NCI-H510A (cell line): ENCODE data around the gene MAGI2.

ENCODE experiments used
- DNase-seq: peaks from one replicate; lab custom pipeline; 2025; lab: John Stamatoyannopoulos, UW

Gene MAGI2

DNA sequence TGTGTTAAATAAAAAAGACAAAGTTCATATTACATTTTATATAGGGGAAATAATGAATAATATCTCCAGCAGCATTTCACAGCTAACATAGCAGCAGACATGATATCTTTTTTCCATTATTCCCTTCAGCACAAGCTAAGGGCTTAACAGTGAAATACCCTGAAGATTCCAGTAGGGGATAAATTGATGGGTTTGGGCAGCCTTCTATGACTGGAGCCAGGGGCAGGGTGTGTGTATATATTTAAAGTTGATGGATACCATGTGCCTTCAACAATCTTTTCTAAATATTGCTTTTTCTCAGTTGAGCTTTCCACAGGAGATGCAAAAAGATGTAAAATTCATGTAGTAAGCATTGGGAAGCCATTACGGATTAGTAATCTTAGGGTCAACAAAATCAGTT is 151.2 kb downstream of the MAGI2 start:
- DNase-seq = no peak

DNA sequence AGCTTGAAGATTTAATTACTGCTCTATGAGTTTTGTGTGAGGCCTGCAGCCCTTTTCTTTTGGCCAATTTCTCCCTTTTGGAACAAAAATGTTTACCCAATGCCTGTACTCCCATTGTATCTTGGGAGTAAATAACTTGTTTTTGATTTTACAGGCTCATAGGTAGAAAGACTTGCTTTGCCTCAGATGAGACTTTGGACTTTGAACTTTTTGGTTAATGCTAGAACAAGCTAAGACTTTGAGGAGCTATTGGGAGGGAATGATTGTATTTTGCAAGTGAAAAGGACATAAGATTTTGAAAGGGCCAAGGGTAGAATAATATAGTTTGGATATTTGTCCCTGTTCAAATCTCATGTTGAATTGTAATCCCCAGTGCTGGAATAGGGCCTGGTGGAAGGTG is 152.0 kb downstream of the MAGI2 start:
- DNase-seq = no peak

DNA sequence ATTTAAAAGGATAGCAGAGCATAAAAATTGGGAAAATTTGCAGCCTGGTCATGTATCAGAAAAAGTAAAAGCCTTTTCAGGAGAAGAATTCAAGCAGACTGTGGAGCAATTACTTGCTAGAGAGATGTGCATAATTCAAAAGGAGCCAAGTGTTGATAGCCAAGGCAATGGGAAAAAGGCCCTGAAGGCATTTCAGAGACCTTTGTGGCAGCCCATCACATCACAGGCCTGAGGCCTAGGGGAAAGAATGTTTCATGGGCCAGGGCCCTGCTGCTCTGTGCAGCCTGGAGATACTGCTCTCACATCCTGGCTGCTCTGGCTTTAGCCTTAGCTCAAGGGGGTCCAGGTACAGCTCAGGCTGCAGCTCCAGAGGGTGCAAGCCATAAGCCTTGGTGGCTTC is 152.9 kb downstream of the MAGI2 start:
- no peak for DNase-seq

DNA sequence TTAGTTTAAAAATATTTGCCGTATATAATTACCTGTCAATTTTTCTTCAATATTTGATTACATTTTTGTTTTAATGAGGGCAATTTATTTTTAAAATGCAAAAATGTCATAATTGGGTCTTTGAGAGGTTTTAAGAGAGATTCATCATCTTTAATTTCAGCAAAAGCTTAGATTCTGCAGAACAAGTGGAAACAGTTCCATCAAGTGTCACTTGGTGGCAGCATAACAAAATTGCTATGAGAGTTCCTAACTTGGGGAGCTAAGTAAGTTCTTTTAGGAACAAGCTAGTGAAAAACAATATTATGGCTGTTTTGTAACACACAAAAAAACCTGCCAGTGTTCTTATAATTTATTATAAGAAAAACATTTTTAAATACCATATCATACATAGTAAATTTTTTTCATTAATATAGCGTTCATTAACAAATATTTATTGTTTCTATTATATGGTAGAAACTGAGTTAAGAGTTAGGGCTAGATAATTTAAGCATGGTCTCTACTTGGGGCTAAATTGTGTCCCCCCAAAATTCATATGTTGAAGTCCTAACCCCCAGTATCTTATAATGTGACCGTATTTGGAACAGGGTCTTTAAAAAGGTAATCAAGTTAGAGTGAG is 155.2 kb downstream of the MAGI2 start:
- DNase-seq = no peak

DNA sequence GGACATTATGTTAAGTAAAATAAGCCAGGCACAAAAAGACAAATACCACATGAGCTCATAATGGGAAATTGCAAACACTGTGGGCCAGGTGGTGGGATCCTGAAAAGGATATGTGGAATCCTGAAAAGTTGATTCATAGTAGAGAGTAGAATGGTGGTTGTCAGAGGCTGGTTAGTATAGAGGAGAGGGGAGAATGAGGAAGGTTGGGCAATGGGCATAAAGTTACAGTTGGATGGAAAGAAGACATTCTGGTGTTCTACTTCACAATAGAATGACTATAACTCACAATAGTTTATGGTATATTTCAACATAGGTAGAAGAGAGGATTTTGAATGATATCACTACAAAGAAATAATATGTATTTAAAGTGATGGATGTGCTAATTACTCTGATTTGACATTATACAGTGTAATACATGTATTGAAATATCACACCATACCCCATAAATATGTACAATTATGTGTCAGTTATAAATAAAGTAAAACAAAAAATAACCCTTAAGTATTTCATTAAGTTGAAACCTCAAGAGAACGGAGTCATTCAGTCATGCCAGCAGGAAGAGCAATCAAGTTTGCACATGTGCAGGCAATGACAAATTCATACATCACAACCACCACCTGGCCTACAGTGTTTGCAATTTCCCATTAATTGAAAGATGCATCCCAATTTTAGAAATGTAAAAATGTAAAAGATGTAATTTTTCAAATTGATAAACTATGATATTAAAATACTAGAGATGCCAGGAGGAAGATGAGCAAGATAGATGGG is 156.7 kb downstream of the MAGI2 start:
- DNase-seq = no peak

DNA sequence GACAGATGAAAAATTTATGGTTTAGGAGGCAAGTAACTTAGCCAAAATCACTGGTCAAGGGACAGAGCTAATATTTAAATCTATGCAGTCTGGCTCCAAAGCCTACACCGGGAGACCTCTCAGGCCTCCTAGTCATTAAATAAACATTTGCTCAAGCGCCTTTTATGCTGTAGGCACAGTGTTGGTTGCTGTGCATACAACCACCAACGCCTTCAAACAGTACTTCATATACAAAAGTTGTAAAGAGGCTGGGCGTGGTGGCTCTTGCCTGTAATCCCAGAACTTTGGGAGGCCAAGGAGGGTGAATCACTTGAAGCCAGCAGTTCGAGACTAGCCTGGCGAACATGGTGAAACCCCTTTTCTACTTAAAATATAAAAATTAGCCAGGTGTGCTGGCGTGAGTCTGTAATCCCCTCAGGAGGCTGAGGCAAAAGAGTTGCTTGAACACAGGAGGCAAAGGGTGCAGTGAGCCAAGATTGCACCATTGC is 159.8 kb downstream of the MAGI2 start:
- peak; percentile 31 for DNase-seq

DNA sequence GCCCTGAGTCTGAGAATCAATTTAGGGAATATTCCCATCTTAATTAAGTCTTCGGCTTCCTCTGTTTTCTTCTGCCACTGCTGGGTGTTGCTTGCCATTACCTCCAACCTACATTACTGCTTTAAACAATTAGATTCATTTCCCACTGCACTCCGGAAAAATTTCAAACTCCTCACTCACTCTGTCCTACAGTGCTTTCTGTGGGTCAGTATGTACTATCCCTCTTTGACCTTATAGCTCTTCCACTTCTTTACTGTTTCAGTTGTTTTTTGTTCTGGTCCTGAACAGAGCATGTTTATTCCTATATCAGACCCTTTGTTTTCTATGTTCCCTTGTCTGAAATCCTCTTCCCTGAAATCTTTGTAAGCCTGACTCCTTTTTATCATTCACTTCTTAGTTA is 160.6 kb downstream of the MAGI2 start:
- DNase-seq = no peak

DNA sequence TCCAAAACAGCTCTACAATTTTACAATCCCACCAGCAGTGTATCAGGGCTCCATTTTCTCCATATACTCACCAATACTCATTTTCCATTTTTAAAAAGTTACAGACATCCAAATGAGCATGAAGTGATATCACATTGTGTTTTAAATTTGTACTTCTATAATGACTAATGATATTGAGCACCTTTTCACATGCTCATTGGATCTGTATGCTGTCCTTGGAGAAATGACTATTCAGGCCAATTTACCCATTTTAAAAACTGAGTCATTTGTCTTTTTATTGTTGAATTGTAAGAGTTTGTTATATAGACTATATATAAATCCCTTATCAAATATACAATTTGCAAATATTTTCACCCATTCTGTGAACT is 162.0 kb downstream of the MAGI2 start:
- DNase-seq = no peak

DNA sequence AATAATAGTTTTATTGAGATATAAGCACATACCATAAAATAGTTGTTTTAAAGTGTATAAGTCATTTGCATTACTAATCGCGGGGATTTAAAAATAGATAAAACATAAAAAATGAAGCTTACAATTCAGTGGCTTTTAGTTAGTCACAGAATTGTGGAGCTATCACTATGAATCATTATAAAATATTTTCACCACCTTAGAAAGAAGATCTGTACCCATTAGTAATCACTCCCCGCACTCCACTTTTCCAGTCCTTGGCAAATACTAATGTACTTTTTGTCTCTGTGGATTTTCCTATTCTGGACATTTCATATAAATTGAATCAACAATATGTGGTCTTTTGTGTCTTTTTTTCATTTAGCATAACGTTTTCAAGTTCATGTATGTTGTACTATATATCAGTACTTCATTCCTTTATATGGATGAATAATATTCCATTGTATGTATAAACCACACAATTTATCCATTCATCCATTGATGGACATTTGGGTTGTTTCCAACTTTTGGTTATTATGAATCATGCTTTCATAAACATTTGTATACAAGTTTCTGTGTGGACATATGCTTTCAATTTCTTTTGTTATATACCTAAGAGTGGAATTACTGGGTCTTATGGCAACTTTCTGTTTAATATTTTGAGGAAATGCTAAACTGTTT is 162.5 kb downstream of the MAGI2 start:
- no peak for DNase-seq

DNA sequence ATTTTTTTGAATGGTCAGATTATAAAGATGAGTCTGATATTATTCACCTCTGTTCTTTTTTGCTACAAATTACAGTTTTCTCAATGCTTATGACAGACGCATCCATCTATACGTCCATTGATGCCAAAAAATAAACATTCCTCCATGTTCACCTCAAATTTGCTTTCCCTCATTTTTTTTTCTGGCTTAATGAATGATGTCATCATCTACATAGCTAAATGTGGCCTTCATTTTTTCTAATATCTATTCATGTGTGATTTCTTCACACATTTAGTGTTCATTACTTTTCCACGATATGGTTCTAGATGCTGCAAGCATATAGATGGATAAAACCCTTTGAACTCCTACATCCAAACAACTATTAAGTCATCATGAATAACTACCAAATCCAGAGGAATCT is 163.1 kb downstream of the MAGI2 start:
- no peak for DNase-seq

DNA sequence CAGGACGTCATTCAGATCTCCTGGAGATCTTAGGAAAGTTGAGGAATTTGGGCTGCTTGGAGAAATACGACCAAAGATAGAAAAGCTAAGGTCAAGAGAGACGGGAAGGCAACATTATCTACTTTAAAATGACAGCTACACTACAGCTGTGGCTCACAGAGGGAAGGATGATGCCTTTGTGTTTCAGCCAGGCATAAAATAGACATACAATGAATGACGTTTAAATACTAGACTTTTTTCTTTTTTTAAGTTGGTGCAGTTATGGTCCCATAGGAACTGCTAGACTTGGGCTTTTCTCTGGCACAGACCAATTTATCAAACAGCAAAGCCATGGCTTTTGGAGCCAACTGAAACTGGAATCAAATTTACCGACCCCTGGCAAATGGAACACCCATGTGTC is 164.8 kb downstream of the MAGI2 start:
- no peak for DNase-seq

DNA sequence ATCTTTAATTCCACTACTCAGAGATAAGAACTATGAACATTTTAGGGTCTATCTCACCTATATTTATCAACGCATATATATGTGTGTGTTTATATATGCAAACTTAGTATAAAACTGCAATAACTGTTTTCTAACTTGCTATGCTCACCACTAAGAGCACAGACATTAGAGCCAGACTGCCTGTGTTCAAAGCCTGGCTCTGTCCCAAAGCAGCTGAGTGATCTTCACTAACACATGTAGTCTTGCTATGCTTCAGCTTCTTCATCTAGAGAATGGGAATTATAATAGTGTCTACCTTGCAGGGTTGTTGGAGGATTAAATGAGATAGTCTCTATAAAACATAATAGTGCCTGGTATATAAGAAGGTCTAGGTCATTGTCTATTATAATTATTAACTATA is 165.5 kb downstream of the MAGI2 start:
- DNase-seq = no peak

DNA sequence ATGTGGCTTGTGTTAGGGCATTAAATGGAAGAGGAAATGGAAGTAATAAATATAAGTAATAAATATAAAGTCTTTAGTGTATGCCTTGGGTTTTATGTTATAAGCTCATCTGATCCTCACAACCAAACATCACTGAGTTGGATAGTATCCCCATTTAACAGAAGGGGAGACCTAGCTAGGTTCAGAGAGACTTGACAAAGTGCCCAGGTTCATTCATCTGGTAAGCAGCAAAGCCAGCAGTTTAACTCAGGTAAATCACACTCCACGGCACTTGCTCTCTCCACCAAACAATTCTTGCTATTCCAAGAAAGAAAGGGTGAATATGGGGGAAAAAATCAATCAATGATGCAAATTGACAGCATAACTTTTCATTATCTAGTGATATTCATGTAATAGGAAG is 167.3 kb downstream of the MAGI2 start:
- DNase-seq = no peak

DNA sequence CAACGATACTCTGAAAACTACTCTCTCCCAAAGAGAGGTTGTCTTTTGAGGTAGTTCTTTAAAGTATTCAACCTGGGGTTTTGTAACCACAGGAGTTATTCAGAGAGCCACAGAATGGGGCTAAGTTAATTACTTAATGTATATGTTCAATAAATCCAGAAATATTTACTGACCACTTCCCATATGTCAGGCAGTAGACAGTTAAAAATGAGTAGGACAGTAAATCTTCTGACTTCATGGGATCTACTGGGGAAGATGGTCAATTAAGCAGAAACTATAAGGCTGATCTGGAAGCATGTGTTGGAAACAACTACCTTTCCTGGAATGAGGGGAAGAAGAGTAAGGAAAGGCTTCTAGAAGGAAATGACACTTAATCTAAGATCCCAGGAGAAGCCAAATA is 167.7 kb downstream of the MAGI2 start:
- no peak for DNase-seq

DNA sequence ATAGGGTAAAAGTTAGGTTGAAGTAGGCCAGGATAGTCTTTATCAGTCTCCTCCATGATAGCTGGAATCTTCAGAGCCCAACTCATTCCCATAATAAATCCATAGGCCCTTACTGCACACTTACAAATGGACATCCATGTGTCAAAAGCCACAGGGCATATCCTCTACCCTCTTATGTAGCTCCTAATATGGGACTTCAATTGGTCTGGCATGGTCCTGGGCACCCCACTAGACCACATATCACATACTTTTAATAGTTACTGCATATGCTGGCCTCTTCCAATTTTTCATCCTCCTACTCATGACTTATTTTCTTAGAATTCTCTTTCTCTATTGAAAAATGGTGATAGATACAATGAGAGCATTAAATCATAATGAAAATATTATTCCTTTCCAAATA is 169.3 kb downstream of the MAGI2 start:
- no peak for DNase-seq

DNA sequence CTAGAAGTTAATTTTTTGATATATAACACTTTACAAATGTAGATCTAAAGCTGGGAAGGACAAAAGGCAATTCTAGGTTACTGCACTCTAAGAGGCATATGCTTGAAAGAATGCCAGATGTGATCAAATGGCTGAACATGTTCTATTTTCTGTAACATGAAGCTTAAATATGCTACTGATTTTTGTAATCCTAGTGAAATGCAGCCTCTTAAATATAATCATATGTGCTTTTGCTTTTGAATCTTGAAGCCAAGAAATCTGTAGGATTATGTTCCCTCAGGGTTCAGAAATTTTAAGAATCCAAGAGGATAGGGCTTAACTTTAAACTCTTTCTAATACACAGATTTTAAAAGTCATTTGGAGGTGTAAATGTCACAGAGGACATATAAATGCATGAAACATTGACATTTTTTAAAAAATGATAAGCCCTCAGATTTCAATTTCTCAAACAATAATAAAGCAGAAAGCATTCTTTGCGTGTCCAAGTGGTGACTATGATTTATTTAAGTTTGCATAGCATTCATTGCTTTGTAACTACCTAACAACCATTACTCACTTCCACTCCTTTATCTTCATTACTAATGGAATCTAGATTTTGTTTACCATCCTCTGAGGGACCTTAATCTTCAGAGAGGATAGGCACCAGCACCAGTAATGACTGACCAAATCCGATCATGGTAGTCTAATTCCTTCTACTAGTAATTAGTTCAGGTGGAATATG is 170.4 kb downstream of the MAGI2 start:
- DNase-seq = no peak

DNA sequence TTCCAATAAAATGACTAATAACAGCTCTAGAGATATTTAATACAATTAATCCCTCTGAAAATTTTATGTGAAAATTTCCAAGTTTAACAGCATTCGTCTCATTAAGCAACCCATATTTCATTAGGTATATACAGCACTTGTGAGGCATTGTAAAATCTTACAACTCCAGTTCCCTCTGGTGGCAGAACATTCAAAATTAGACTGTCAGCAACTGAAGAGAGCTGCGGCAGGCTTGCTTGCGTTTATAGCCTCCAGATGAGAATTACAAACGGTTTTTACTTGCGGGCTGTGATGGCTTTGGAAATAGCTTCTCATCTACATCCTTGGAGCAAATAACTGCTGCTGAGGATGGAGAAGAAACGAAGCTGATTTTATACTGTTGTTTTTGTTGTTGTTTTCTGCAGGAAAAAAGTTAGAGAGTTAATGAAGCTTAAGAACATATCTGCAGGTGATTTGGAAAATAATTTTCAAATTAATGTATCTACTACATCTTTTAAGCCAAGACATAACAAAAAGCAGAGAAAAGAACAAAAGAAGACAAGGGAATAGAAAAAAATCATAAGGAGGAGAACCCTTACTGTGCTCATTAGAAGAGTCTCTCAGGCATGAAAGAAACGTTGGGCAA is 171.3 kb downstream of the MAGI2 start:
- DNase-seq = no peak

DNA sequence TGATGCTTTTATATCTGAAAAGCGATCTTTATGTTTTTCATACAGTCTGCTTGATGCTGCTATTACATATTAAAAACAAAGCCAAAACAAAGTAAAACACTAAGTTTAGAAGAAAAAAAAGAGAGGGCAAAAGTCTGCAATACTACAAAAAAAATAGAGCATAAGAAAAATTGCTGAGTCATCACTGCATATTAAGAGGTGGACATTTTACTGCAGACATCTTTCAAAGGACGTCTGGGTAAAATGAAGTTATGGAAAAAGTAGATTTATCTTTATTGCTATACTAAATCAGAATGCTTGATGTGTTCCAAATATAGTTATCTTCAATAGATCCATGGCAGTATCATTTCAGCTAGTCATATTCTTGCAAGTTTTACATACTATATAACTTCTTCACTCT is 172.0 kb downstream of the MAGI2 start:
- DNase-seq = no peak

DNA sequence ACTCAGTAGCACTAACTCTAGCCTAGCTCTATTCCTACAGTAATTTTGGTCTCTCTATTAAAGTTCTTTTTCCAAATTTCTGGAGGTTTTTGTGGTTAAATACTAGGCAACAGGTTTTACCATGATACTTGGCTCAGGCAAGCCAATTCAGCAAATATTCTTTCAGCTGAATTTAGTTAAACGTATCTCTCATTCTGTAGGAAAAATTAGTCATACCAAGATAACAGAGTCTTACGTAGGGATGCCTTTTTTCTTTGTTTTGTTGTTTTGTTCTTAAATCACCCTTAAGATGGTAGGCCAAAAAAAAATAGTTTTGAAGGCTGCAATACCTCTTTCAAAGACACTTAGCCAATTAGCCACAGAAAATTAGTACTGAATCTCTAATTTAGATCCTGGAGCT is 180.5 kb downstream of the MAGI2 start:
- DNase-seq = no peak

DNA sequence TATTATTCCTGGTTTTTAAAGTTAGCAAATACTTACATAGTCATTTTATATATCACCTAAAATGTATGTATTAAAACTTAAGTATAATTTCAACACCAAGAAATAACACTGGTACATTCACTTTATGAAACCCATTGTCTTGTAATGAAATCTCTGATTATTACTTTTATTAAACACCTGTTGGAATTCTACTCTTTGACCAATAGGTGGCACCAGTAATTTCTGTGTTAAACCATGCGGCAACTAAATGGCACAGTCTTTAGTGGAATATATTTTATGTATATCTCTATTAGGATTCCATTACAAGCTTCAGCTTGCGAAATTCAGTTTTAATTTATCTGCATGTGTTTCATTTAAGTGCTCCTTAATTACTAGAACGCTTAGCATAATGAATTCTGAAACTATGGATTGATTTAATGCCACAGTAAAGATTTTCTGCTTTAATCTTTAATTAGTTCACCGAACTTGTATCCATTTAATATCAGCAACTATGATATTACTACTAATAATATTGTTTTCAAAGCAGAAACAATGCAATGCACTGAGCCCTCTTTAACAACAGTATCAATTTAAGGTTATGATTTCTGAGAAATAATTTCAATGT is 181.3 kb downstream of the MAGI2 start:
- DNase-seq = no peak

DNA sequence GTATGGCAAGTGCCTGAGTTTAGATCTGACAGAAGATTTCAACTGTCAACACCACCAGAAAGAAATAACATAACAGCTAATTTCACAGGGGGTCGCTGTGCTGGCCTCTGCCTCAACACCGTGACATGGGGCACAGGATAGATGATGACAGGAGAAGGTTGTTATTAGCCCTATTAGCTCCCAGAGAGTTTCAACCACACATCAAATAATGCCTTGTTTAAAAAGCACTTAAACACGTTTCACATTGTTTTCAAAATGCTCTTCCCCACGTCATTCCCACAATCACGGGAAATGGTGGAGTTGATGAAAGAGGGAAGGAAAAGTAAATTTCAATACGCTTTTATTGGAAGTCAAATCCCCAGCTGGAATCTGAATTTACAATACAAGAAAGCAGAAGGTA is 184.7 kb downstream of the MAGI2 start:
- no peak for DNase-seq

DNA sequence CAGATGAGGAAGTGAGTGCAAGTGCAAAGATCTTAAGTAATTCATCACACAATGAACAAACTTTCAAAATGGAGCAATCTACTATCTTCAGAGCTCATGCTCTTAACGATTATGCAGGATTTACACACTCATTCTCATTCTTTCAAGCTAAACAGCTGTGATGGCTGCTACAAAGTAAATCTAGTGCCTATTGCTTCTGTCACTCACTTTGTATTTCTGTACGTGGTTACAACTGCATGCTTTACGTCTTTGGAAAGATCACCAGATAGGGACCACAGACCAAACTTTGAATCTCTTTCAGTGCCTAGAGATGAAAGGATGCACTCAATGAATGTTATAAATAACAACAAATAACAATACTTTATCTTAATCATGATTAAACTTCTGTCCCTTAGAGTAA is 194.6 kb downstream of the MAGI2 start:
- DNase-seq = no peak
